Nephron (organoid): ENCODE measurements around the gene SERINC5.
A peak's percentile ranks its signal among the peaks of the same experiment; 100 is the strongest.

Experiments
- H3K27ac Mint-ChIP-seq, 3 experiments: 2 replicates each; pipeline ENCODE4 v1.8.0; 2020; ENCODE audit warnings: mixed read lengths in 3 of 3, mild to moderate bottlenecking in 2 of 3, moderate library complexity in 1 of 3
- H3K27me3 Mint-ChIP-seq: 2 replicates; pipeline ENCODE4 v1.8.0; 2021; ENCODE audit warnings: low read depth, mild to moderate bottlenecking, moderate library complexity, mixed read lengths
- H3K36me3 Mint-ChIP-seq: 2 replicates; pipeline ENCODE4 v1.8.0; 2020; ENCODE audit warnings: low read depth, mixed read lengths
- H3K4me1 Mint-ChIP-seq: 2 replicates; pipeline ENCODE4 v1.8.0; 2020; ENCODE audit warnings: mixed read lengths
- H3K4me3 Mint-ChIP-seq, 3 experiments: 2 replicates each; pipeline ENCODE4 v1.8.0; 2020; ENCODE audit warnings: mild to moderate bottlenecking in 3 of 3, mixed read lengths in 3 of 3, moderate library complexity in 2 of 3
- H3K9me3 Mint-ChIP-seq: 2 replicates; pipeline ENCODE4 v1.8.0; 2020; ENCODE audit warnings: mixed read lengths
- CTCF ChIP-seq, 3 experiments: fragments of 200-600 bp; sonication (generic); IDR thresholded peaks; one replicate each; pipeline ENCODE4 v1.5.0; 2021; ENCODE audit warnings: antibody characterized with exemption in 3 of 3; ENCODE audit not compliant: unreplicated experiment in 3 of 3

The SERINC5 gene

DNA sequence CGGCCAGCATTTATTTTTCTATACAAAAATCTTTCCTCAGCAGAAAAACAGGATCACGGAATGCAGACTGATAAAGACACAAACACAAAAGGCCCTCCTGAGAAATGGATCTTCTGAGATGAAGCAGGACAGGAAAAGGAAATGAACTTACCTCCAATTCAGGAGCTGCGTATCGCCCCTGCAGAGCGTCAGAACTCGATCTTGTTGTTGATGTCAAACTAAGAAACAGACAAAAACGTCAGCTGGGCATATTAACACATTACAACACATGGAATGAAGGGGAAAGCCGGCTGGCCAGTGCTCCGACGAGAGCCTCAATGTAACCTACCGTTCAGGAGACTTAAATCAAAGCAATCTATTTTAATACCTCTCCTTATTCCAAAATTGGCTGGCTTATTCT lies 105.1 kb downstream of the SERINC5 start:
- Mint-ChIP-seq H3K4me1 (peaks cover 26% of the 10 kb centered on the region), H3K27ac (peak overlapping the region in 2 of 3 experiments; percentile 7 to 40), H3K9me3 (no peaks in the 10 kb centered on the region), H3K36me3 (peaks cover 53% of the 10 kb centered on the region), H3K27me3 (no peaks in the 10 kb centered on the region), H3K4me3 (no peak overlapping the region)
- no peak for TF ChIP-seq CTCF (IDR thresholded peaks at IDR 0.05; ENCODE audit: unreplicated experiment in 3 of 3)

GRCh38 chr5:80149161-80149609 lies 106.7 kb downstream of the SERINC5 start:
- Mint-ChIP-seq H3K36me3 (peaks cover 56% of the 10 kb centered on the region), H3K9me3 (no peaks in the 10 kb centered on the region), H3K27ac (no peak overlapping the region), H3K27me3 (no peaks in the 10 kb centered on the region), H3K4me1 (peaks cover 20% of the 10 kb centered on the region), H3K4me3 (no peak overlapping the region)
- TF ChIP-seq CTCF (IDR thresholded peaks at IDR 0.05; ENCODE audit: unreplicated experiment in 3 of 3) = no peak

GRCh38 chr5:80147119-80147815 lies 108.6 kb downstream of the SERINC5 start:
- H3K4me3 Mint-ChIP-seq = no peak overlapping the region

GRCh38 chr5:80146046-80146445 lies 109.8 kb downstream of the SERINC5 start:
- H3K27ac Mint-ChIP-seq = peak overlapping the region in 1 of 3 experiments; percentile 7
- peaks cover 28% of the 10 kb centered on the region for H3K4me1 Mint-ChIP-seq
- H3K4me3 Mint-ChIP-seq = no peak overlapping the region
- no peaks in the 10 kb centered on the region for H3K9me3 Mint-ChIP-seq
- no peaks in the 10 kb centered on the region for H3K27me3 Mint-ChIP-seq
- no peak for TF ChIP-seq CTCF (IDR thresholded peaks at IDR 0.05; ENCODE audit: unreplicated experiment in 3 of 3)
- H3K36me3 Mint-ChIP-seq = peaks cover 61% of the 10 kb centered on the region

More at GRCh38 chr5:80147119-80147815, 108.6 kb downstream of the SERINC5 start:
- Mint-ChIP-seq H3K27me3 (no peaks in the 10 kb centered on the region), H3K36me3 (peaks cover 61% of the 10 kb centered on the region), H3K27ac (peak overlapping the region in 2 of 3 experiments; percentile 17 to 47), H3K4me1 (peaks cover 19% of the 10 kb centered on the region), H3K9me3 (no peaks in the 10 kb centered on the region)
- no peak for TF ChIP-seq CTCF (IDR thresholded peaks at IDR 0.05; ENCODE audit: unreplicated experiment in 3 of 3)

GRCh38 chr5:80143491-80143890 lies 112.4 kb downstream of the SERINC5 start:
- Mint-ChIP-seq H3K4me1 (peaks cover 27% of the 10 kb centered on the region), H3K9me3 (no peaks in the 10 kb centered on the region), H3K27ac (no peak overlapping the region), H3K4me3 (no peak overlapping the region), H3K36me3 (peaks cover 53% of the 10 kb centered on the region), H3K27me3 (no peaks in the 10 kb centered on the region)
- TF ChIP-seq CTCF (IDR thresholded peaks at IDR 0.05; ENCODE audit: unreplicated experiment in 3 of 3) = no peak

- Mint-ChIP-seq H3K9me3 (no peaks in the 10 kb centered on the region), H3K27ac (peak overlapping the region in 2 of 3 experiments; percentile 95), H3K4me3 (no peak overlapping the region), H3K36me3 (peaks cover 55% of the 10 kb centered on the region), H3K4me1 (peaks cover 27% of the 10 kb centered on the region), H3K27me3 (no peaks in the 10 kb centered on the region)
- TF ChIP-seq CTCF (IDR thresholded peaks at IDR 0.05; ENCODE audit: unreplicated experiment in 3 of 3) = no peak
These were observed 112.9 kb downstream of the SERINC5 start for GRCh38 chr5:80142996-80143395.
